Gastroesophageal sphincter (tissue), 3 donors: ENCODE measurements around the gene DUSP10.

Experiments
- CTCF ChIP-seq, 4 experiments: fragments of 200-600 bp in 2 of 4; fragments of 450-650 bp in 2 of 4; sonication (generic) in 1 of 4; IDR thresholded peaks; one replicate each; pipeline ENCODE4 v1.5.1; 2017 to 2019; ENCODE audit warnings: antibody characterized with exemption in 4 of 4, mild to moderate bottlenecking in 2 of 4, moderate library complexity in 2 of 4
- POLR2A ChIP-seq, 2 donors: fragments of 450-650 bp; IDR thresholded peaks; one replicate each; pipeline ENCODE4 v1.6.1; 2017; ENCODE audit warnings: antibody characterized with exemption in 2 of 2, mild to moderate bottlenecking in 2 of 2, moderate library complexity in 1 of 2

GRCh38 chr1:221740369-221740992 lies 1.4 kb downstream of the DUSP10 start:
- no peak for TF ChIP-seq CTCF (IDR thresholded peaks at IDR 0.05)
- TF ChIP-seq POLR2A (IDR thresholded peaks at IDR 0.05) = no peak
